ENCODE results near the gene STEAP3.

GRCh38 chr2:119208791-119209203 lies 14.8 kb upstream of the STEAP3 start:
- no peak for TF ChIP-seq CTCF (IDR thresholded peaks at IDR 0.05)
- no peak for TF ChIP-seq POLR2A (IDR thresholded peaks at IDR 0.05)

Measured in body of pancreas (tissue), 4 donors.